Thoracic aorta (tissue), 2 donors: Measurements from ENCODE around the gene TLR7. TPM values are rescaled to one million over a fixed set of nuclear protein-coding genes. Genes with fewer than 3 reads are reported as not detected.

Experiments
- ATAC-seq: fragments of 150-250 bp; one replicate; pipeline ENCODE4 v1.8.0; 2017; ENCODE audit warnings: low read depth; ENCODE audit not compliant: insufficient number of reproducible peaks, low FRiP score
- DNase-seq: peaks from one replicate; pipeline ENCODE4 v3.0.0-alpha.2; 2020; ENCODE audit warnings: low spot score
- H3K27ac ChIP-seq, 2 donors: fragments of 200-600 bp; sonication (generic); 1 replicate in 1 of 2; 2 replicates in 1 of 2; pipeline ENCODE4 v1.5.1; 2016; ENCODE audit warnings: mild to moderate bottlenecking in 2 of 2, moderate library complexity in 2 of 2
- H3K27me3 ChIP-seq: fragments of 200-600 bp; sonication (generic); replicated peaks from 2 replicates; pipeline ENCODE4 v1.6.0; 2016; ENCODE audit warnings: mild to moderate bottlenecking; ENCODE audit not compliant: insufficient read depth
- H3K36me3 ChIP-seq: fragments of 200-600 bp; sonication (generic); one replicate; pipeline ENCODE4 v1.5.1; 2016
- H3K4me1 ChIP-seq, 2 donors: fragments of 200-600 bp; sonication (generic); 1 replicate in 1 of 2; 2 replicates in 1 of 2; pipeline versions ENCODE4 v1.5.1 to v1.6.0; 2016; ENCODE audit warnings: low read depth in 2 of 2, mild to moderate bottlenecking in 1 of 2; ENCODE audit not compliant: control insufficient read depth in 1 of 2
- H3K4me3 ChIP-seq: fragments of 200-600 bp; sonication (generic); 2 replicates; pipeline ENCODE4 v1.5.1; 2016; ENCODE audit warnings: mild to moderate bottlenecking
- H3K9me3 ChIP-seq: fragments of 200-600 bp; sonication (generic); 2 replicates; pipeline ENCODE4 v1.5.1; 2016
- total RNA-seq, 2 donors: library from RNA; depleted of rRNA; stranded (reverse); fragments of >200 nt; gene quantifications; one replicate each; pipeline versions ENCODE4 v1.1.0 to v1.2.3, GENCODE V29; 2016
- TF ChIP-seq, protein P1 (sequence below): fragments of 200-600 bp; sonication (generic); IDR thresholded peaks from one replicate; pipeline ENCODE4 v1.5.1; 2019; ENCODE audit warnings: antibody characterized with exemption

TLR7 gene
- total RNA-seq, 2 donors from 2014 or later = 0.27 to 1.7 TPM

DNA sequence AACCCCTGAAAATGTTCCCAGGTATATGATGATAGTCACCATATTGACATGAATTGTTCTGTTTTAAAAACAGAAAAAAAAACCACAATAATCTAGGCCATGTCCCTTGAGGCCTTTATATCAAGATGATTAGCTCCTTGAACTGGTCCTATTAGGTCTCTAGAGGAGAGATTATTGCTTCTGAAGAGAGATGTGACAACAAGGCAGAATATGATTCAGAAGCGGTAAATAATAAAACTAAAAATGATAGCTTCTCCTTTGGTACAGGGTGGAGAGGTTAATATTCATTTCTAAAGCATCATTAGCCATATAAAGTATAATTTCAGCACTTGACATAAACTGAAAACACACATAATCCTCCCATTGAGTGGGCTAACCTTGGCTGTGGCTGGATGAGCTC is 65.4 kb downstream of the TLR7 start:
- H3K36me3 ChIP-seq = no peaks in the 10 kb centered on the region
- no peak for DNase-seq
- TF ChIP-seq, protein P1, sequence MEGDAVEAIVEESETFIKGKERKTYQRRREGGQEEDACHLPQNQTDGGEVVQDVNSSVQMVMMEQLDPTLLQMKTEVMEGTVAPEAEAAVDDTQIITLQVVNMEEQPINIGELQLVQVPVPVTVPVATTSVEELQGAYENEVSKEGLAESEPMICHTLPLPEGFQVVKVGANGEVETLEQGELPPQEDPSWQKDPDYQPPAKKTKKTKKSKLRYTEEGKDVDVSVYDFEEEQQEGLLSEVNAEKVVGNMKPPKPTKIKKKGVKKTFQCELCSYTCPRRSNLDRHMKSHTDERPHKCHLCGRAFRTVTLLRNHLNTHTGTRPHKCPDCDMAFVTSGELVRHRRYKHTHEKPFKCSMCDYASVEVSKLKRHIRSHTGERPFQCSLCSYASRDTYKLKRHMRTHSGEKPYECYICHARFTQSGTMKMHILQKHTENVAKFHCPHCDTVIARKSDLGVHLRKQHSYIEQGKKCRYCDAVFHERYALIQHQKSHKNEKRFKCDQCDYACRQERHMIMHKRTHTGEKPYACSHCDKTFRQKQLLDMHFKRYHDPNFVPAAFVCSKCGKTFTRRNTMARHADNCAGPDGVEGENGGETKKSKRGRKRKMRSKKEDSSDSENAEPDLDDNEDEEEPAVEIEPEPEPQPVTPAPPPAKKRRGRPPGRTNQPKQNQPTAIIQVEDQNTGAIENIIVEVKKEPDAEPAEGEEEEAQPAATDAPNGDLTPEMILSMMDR = no peak
- no peak overlapping the region for H3K4me3 ChIP-seq
- no peak for ATAC-seq
- no peak overlapping the region for H3K27ac ChIP-seq
- no peaks in the 10 kb centered on the region for H3K27me3 ChIP-seq
- H3K9me3 ChIP-seq = no peaks in the 10 kb centered on the region
- H3K4me1 ChIP-seq = no peaks in the 10 kb centered on the region

DNA sequence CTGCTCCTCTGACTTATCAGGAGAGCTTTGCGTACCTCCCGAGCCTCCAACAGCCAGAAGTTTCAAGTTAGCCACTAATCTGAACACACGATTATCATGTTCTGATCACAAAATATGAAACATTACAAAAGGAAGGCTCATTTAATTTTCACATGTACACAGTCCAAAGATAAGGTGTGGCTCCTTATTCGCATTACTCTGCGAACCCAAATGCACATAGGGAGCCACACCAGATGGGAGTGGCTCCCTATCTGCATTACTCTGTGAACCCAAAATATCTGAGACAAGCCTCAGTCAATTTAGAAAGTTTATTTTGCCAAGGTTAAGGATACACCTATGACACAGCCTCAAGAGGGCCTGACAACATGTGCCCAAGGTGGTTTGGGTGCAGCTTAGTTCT is 68.0 kb downstream of the TLR7 start:
- Histone ChIP-seq H3K4me1 (no peaks in the 10 kb centered on the region), H3K4me3 (no peak overlapping the region), H3K27ac (no peak overlapping the region), H3K27me3 (no peaks in the 10 kb centered on the region), H3K36me3 (no peaks in the 10 kb centered on the region), H3K9me3 (no peaks in the 10 kb centered on the region)
- TF ChIP-seq, protein P1 = no peak
- DNase-seq (no peak), ATAC-seq (no peak)

DNA sequence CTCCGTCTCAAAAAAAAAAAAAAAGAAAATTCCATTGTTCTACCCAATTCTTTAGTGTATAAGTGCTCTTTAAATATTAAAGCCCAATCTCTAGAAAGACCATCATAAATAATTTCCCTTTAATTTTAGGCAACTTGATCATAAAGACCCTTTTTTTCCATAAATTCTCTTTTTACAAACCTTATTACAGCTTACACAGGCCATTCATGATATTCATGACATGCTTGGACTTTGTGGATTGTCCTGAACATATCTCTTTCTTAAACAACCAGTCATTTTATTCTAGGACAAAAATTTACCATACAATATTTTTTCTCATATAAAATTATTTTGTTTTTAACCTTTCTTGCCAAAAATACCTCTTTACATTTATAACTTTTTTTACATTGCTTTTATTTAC is 70.1 kb downstream of the TLR7 start:
- no peak for ATAC-seq
- Histone ChIP-seq H3K9me3 (no peaks in the 10 kb centered on the region), H3K4me3 (no peak overlapping the region), H3K27me3 (no peaks in the 10 kb centered on the region), H3K27ac (no peak overlapping the region), H3K4me1 (no peaks in the 10 kb centered on the region), H3K36me3 (no peaks in the 10 kb centered on the region)
- TF ChIP-seq, protein P1 = no peak
- no peak for DNase-seq

Other genes with a start within 250 kb of the TLR7 start
- gene PRPS2, start 75.7 kb upstream of the TLR7 start, total RNA-seq = 10 to 100 TPM; 10.8 to 20.5 TPM
- 1 to 10 TPM; 3.4 to 6.1 TPM for gene TLR8, start 39.5 kb downstream of the TLR7 start, total RNA-seq
- 1,000 to 10,000 TPM; 3,886 to 3,920 TPM for gene TMSB4X, start 108.0 kb downstream of the TLR7 start, total RNA-seq
- not detected for gene FAM9C, start 177.5 kb downstream of the TLR7 start, total RNA-seq